HG03135 (cell line): Measurements from ENCODE around the gene CTRB2.

ENCODE experiments used
- ATAC-seq: cut with Tn5 transposase; IDR thresholded peaks from one replicate; pipeline ENCODE4 v1.9.1; 2021; ENCODE audit warnings: mild to moderate bottlenecking, moderate library complexity; ENCODE audit not compliant: unreplicated experiment

CTRB2 gene

GRCh38 chr16:75206749-75207451 lies at the start of gene CTRB2:
Gene CTRB2, minus strand, starts transcription at chr16:75207161. Its CDS starts 20 bp downstream, at chr16:75207141.
- ATAC-seq = no peak

DNA sequence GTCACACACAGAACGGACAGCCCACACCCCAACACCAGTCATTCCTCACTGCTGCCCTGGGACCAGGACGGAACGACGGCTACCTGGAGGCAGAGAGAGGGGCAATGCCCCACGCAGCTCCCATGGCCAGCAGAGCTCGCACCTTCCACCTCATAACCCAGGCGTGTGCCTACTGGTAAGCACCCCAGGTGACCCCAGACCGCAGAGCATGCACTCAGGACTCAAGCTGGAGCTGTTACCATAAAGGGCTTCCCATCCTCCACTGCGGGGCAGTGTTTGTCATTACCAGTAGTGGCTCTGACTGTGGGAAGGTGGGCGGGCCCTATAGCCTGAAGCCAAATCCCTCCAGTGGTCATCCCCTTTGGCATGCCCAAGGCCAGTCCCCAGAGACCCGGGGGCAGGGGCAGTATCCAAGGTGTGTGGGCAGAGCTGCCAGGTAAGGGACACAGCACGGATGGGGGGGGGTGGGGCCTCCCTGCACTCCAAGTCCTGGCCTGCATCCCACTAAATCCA lies 49.2 kb upstream of the CTRB2 start:
- ATAC-seq = no peak

DNA sequence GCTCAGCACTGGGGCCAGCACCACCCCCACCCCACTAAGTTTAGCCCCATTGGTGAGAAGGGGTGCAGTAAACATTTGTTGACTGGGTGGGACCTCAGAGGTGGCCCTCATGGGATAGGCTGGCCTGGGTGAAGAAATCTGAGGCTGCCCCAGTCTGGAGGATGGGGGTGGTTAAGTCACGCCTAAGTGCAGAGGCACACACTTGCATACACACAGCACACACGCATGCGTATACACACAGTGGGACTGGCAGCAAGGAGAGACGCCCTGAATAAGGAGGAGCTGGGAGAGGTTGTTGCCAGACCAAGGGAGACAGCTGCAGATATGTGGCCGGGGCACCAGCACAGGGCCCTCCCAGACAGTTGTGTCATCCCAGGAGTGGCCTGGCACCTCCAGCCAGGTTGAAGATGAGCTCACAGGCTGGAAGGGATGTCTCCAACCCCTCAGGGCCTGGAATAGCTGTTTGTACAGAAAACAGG lies 47.4 kb upstream of the CTRB2 start:
- ATAC-seq = no peak

DNA sequence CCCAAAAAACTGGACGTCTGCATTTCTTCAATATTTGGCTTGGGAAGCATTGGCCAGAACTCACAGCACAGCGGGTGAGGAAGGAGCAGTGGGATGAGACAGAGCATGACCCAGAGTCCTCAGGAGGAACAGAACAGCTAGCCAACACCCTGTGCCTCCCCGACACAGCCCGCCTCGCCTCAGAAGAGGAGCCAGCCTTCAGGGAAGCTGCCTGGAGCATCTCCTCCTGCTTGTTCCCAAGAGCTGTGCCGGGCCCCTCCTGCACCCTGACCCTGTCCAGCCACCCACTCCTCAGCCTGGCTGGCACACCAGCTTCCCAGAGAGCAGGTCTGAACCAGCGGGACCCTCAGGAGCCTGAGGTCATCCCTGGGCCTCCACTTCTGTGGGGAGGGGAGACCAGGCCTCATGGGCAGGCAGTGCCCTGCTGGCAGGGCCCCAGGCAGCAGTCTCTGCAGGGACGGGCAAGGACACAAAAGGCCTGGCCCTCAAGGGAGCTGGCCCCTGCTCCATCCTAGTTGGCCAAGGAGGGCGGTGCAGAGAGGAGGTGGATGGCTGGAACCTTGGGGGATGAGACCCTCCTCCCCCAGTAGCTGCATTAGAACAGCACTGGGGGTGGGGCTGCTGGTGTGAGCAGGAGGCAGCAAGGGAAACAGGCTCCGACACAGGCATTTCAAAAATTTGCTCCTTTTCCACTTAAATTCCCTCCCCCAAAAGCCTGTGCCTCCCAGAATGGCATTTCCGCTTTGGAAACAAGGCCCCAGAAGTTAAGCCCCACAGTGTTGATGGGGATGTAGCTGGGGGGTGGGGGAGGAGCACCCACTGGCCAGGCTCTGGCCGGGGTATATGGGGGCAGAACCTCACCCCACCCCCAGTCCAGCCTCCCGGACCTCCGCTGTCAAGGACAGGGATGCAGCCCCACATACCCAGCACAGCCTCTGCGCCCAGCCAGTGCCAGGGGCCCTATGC lies 46.3 kb upstream of the CTRB2 start:
- ATAC-seq = no peak

DNA sequence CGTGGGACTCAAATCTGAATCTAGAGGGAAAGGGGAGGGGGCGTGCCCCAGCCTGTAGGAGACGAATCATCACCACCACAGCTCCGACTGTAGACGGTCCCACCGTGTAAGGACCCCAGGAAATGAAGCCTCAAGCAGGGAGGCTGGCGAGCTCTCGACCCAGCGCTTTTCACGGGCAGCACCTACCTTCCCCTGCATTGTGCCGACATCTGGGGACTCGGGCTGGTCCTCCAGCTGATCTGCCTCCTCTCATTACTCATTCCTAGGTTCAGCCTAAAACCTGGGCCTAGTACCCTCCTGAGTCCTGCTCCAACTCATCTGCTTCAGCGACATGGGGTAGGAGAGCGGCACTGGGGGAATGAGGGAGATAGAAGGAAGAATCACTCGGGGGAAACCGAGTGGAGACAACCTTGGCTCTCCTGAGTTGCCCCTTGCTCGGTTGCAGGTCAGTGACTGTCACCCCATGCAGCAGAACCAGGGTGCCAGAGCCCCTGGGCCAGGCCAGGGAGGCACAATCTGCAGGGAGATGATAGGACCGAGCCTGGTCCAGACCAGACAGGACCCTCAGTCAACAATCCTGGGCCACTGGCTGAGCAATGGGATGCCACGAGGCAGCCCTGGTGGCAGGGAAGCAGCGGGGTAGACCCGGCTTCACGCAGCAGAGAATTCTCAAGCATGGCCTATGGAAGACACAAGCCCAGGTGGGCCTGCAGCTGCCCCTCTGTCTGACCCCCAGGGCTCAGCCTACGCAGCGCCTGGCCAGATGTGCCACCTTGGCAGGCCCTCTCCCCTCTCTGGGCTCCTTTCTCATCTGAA lies 45.3 kb upstream of the CTRB2 start:
- no peak for ATAC-seq

GRCh38 chr16:75251280-75252048 lies 44.5 kb upstream of the CTRB2 start, which contains the start of gene BCAR1:
Gene BCAR1, minus strand, starts transcription at chr16:75251624. Its CDS starts 142 bp downstream, at chr16:75251482.
- ATAC-seq = peak; percentile 58

DNA sequence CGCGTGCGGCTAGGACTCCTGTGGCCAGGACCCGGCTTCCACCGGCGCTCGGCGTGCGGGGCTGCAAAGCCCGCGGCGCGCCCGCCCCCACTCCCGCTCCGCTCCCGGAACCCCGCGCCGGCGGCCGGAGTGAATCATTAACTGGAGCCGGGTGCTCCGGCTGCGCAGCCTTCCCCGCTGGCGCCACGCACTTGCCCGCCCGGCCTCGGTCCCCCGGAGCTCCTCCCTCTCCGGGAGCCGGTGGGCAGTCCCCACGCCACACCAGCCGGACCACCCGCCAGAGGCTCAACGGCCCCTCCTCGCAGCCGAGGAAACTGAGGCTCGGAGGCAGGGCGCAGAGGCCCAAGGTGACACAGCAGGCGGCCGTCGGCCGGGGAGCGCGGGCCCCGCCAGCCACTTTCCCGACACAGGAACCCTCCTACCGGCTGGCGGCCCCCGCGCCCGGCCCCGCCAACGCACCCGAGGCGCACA lies 43.9 kb upstream of the CTRB2 start:
- ATAC-seq = peak; percentile 46

DNA sequence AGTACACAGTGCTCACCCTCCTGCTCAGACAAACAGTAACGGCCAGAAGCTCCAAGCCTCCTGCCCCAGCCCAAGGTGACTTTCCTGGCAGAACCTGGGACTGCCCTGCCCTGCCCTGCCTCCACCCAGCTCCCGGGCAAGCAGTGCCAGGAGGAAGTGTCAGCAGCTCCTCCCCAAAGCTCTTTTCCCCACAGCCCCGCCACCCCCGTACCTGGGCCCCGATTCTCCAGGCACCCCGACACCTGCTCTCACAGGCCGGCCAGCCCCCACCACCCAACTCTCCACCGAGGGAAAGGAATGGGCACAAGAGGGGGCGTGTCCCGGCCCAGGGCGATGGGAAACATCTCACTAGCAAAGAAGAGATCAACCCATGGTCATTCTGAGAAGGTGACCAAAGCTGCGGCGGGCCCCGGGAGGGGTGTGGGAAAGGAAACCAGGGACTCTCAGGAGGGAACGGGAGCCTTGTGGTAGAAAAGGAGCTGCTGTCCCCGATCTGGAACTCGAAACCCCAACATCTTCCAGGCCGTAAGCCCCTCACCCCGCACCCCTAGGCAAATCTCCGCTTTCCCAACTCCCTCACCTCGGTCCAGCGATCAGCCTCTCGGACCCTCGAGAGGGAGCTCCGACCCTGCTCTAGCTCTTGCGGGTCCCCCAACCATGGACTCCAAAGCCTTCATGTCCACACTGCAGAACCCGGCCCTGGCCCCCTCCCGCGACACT lies 43.3 kb upstream of the CTRB2 start:
- no peak for ATAC-seq

GRCh38 chr16:75249441-75249840 lies 42.5 kb upstream of the CTRB2 start:
- ATAC-seq = no peak

DNA sequence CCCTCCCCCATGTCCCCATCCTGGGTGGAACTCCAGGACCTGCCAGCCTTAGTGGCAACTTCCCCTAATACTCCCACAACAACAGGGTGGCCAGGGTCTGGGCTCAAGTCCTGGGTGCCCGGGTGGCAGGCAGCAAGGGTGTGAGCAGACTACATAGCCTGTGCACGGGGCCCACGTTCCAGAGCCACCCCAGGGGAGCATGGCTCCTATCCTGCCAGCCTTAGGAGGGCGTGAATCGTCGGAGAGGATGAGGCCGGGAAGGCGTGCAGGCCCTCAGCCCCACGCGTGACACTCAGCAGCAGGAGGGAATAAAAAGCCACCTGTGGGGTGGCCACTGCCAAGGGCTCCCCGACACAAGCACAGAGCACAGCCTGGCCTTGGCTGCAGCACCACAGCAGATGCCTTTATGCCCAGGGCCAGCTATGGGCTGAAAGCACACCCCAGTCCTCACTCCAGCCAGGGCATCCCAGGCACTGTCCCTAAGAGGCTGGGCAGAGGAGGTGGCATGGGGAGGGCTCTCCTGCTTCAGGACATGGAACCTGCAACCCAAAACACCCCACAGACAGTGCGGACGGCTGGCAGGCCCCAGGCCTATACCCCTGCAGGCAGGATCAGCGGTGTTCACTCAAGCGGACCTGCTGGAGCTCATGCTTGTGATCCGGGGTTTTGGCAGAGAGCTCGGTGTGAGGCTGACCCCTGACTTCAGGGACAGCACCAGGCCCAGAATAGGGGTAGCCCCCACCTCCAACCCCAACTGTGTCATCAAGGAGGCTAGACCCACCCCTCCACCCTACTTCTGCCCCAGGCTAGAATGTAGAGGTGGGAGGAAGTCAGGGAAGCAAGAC lies 41.8 kb upstream of the CTRB2 start:
- ATAC-seq = no peak

- no peak for ATAC-seq
Observed at GRCh38 chr16:75248142-75248535, 41.2 kb upstream of the CTRB2 start.

DNA sequence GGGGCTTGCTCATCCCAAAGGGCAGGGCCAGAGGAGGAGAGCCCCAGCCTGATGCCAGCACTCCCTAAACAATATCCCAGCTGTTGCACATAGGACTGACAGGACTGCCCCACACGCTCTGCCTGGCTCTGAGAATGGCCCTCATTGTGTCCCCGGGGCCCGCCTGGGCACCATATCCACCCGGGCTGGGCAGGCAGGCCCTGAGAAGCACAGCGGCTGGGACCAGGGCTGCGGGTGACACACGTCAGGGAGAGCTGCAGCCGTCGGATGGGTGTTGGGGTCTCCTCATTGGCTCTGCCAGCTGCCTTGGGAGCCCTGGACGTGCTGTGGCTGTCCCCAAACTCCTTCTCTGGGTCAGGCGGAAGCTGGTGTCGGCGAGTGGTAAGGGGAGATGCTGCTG lies 40.3 kb upstream of the CTRB2 start:
- ATAC-seq = no peak

GRCh38 chr16:75246504-75247205 lies 39.7 kb upstream of the CTRB2 start:
- no peak for ATAC-seq

GRCh38 chr16:75244844-75245758 lies 38.1 kb upstream of the CTRB2 start:
- ATAC-seq = no peak

DNA sequence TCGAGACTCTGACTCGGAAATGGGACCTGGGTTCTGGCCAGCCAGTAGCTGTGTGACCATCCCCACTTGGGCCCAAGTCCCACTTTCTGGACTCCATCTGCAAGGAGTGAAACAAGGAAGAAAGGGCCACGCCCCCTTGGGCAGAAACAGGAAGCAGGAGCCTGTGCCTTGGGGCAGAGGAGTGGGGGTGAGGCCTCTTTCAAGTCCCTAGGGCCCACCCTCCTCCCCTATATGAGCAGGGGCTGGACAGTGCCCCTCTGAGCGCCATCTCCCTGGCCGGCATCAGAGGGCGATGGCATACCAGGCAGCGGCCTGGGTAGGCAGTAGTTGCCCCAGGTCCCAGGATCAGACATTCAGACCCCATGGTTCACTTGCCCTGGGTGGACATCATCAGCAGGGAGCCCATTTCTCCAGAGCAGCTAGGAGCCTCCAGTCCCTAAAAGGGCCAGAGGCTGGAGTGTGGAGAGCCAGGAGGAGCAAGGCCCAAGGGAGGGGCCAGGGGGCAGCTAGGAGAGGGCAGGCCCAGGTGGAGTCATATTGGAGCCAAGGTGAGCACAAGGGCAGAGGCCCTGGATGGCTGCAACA lies 37.4 kb upstream of the CTRB2 start:
- ATAC-seq = no peak

- no peak for ATAC-seq
Observed at GRCh38 chr16:75243667-75244224, 36.8 kb upstream of the CTRB2 start.
